Astrocyte (in vitro differentiated cells and primary cell): Measurements from ENCODE around the gene TCF7L2.

Source experiments
- CTCF ChIP-seq: IDR thresholded peaks from 2 replicates; pipeline ENCODE4 v1.5.1; 2011; ENCODE audit warnings: low read depth, mild to moderate bottlenecking, inconsistent platforms, low read length, moderate library complexity; ENCODE audit not compliant: insufficient read depth
- EZH2 ChIP-seq: IDR thresholded peaks from 2 replicates; pipeline ENCODE4 v1.6.1; 2012; ENCODE audit warnings: mild to moderate bottlenecking, low read length, inconsistent platforms; ENCODE audit not compliant: insufficient read depth

GRCh38 chr10:112954974-112955581 lies 5.0 kb downstream of the TCF7L2 start:
- no peak for TF ChIP-seq CTCF
- TF ChIP-seq EZH2 = no peak
